CD4-positive, alpha-beta T cell treated with Interferon gamma for 1 hour (primary cell): Measurements from ENCODE around the gene LRRN4CL.
A peak's percentile ranks its signal among the peaks of the same experiment; 100 is the strongest.

Experiments
- DNase-seq: peaks from one replicate; pipeline ENCODE4 v3.0.0-alpha.2; 2020

LRRN4CL gene

DNA sequence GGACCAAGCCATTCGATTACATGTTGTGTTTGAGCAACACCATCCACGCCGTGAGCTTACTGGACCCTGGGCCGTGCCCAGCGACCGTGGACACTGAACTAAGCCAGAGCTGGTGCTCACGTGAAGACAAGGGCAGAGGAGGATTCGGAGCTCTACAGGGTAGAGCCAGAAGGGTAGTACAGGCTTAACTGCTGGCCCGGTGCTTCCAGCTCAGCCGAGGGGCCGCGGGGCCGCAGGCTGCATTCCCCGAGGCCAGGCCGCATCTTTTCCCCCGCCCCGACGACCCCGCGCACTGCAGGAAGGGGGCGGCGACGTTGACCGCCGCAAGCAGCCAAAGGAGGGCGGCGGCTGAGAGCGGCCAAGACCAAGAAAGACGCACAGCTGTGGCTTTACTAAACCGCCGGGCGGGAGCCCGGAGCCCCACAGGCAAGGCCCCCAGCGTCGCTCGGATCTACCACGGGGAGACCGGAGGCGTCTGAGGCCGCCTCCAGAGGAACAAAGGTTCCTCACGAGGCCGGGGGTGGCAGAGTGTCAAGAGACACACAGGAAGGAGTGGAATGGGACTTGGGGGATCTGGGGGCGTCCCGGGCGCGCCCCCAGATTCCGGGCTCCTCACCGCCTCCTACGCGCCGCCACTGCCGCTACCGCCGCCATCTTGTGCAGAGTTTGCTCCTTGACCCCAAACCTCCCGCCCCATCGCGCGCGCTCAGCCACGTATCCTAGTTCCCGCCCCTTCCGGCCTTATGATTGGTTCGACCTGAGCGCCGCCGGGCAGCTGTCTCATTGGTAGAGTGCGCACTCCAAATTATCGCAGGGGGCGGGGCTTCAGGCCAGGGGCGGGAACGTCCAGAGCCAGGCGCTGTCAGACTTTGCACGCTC is 43.1 kb downstream of the LRRN4CL start, which contains the start of gene GANAB:
GANAB (minus strand) TSS at position 668 of the 879 bp plus-strand sequence; CDS start at position 654, 14 bp downstream.
- DNase-seq: peak; percentile 98

DNA sequence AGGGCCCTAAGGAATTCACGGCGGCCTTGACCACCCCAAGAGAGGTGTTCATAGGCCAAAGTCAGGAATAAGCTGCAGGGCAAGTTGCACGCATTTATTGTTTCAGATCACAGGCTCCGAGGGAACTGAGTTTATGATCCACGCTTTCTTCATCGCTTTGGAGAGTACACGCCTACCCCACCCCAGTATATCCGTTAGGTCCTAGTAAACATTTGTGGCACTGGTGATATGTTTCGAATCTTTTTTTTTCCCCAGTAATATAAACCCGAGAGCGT is 43.7 kb downstream of the LRRN4CL start:
- no peak for DNase-seq

DNA sequence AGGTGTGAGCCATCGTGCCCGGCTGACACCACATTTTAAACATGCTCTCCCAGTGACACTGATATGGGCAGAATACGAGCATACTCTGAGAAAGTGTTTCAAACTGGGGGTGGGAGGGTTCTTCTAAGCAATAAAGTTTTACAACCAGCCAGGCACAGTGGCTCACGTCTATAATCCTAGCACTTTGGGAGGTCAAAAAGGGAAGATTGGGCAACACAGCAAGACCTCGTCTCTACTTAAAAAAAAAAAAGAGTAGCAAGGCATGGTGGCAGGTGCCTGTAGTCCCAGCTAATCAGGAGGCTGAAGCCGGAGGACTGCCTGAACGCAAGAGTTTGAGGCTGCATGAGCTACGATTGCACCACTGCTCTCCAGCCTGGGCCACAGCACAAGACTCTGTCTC is 45.1 kb downstream of the LRRN4CL start:
- DNase-seq: no peak
